ENCODE measurements around the gene TNFRSF18. TPM values are rescaled to one million over a fixed set of nuclear protein-coding genes. Genes with fewer than 3 reads are reported as not detected.
"Not testable (repeated sequence)": the region's sequence is repeated elsewhere in the genome, so short reads cannot be mapped to it uniquely, and the experiment has no call there.

TNFRSF18 gene
- total RNA-seq, 2 experiments from 2014 or later = 126 to 135 TPM

DNA sequence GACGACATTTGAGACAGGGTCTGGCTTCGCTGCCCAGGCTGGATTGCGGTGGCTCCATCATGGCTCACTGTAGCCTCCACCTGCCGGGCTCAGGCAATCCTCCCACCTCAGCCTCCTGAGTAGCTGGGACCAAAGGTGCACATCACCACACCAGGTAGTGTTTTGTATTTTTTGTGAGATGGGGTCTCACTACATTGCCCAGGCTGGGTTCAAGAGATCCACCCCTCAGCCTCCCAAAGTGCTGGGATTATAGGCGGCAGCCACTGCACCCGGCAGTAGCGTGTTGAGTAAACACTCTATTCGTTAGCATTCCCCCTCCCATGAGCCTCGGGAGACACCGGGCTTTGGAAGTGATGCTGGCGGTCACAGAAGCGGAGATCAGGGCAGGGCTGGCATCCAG, 46.9 kb upstream of the TNFRSF18 start:
- ChIA-PET CTCF (no interaction called here), POLR2A (no interaction called here)
- no peak overlapping the region for H3K4me3 Mint-ChIP-seq
- DNase-seq = no peak
- peaks cover 16% of the 10 kb centered on the region for H3K4me1 Mint-ChIP-seq (ENCODE audit: low read depth)
- H3K36me3 Mint-ChIP-seq (ENCODE audit: low read depth) = peaks cover 30% of the 10 kb centered on the region
- H3K27ac Mint-ChIP-seq = no peak overlapping the region
- intact Hi-C loops (cut with micrococcal nuclease) = no loop called here
- no peak for TF ChIP-seq CTCF (IDR thresholded peaks at IDR 0.05)
- no peak for ATAC-seq
- H3K27me3 Mint-ChIP-seq = no peaks in the 10 kb centered on the region
- H3K9me3 Mint-ChIP-seq = no peaks in the 10 kb centered on the region

GRCh38 chr1:1250786-1251284, 44.4 kb upstream of the TNFRSF18 start:
- Mint-ChIP-seq H3K4me1 (ENCODE audit: low read depth) (peaks cover 16% of the 10 kb centered on the region), H3K27ac (peak overlapping the region; percentile 94), H3K27me3 (no peaks in the 10 kb centered on the region), H3K9me3 (no peaks in the 10 kb centered on the region), H3K4me3 (peak overlapping the region; percentile 15), H3K36me3 (ENCODE audit: low read depth) (peaks cover 21% of the 10 kb centered on the region)
- CTCF ChIA-PET = interaction anchor here (0.7 to 3.5 kb wide), 15 partner anchors 12 to 268 kb away, joined by 3 to 50 read pairs (median 4); no protein-coding TSS in a partner anchor
- POLR2A ChIA-PET = interaction anchor here (0.6 to 1.5 kb wide), 10 partner anchors 9 to 237 kb away, joined by 3 to 6 read pairs (median 4); partner anchors contain the start of genes B3GALT6, ISG15, SDF4 and UBE2J2
- DNase-seq (peak; percentile 95), ATAC-seq (peak; percentile 95)
- TF ChIP-seq CTCF (IDR thresholded peaks at IDR 0.05) = no peak
- intact Hi-C loops (cut with micrococcal nuclease) = no loop called here

DNA sequence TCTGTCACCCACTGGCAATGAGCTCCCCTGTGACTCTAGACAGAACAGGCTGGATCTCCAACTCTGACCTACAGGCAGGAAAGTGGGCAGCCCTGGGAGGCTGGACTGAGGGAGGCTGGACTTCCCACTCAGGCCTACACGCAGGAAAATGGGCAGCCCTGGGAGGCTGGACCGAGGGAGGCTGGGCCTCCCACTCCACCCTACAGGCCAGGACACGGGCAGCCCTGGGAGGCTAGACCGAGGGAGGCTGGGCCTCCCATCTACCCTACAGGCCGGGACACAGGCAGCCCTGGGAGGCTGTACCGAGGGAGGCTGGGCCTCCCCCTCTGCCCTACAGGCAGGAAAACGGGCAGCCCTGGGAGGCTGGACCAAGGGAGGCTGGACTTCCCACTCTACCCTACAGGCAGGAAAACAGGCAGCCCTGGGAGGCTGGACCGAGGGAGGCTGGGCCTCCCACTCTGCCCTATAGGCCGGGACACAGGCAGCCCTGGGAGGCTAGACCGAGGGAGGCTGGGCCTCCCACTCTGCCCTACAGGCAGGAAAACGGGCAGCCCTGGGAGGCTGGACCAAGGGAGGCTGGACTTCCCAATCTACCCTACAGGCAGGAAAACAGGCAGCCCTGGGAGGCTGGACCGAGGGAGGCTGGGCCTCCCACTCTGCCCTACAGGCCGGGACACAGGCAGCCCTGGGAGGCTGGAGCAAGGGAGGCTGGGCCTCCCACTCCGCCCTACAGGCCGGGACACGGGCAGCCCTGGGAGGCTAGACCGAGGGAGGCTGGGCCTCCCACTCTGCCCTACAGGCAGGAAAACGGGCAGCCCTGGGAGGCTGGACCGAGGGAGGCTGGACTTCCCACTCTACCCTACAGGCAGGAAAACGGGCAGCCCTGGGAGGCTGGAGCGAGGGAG, 41.9 kb upstream of the TNFRSF18 start:
- H3K4me3 Mint-ChIP-seq; H3K9me3 Mint-ChIP-seq; H3K27ac Mint-ChIP-seq; DNase-seq; H3K27me3 Mint-ChIP-seq; intact Hi-C loops (cut with micrococcal nuclease); POLR2A ChIA-PET; CTCF ChIA-PET; ATAC-seq: not testable (repeated sequence)
- peaks cover 15% of the 10 kb centered on the region for H3K36me3 Mint-ChIP-seq (ENCODE audit: low read depth)
- peaks cover 16% of the 10 kb centered on the region for H3K4me1 Mint-ChIP-seq (ENCODE audit: low read depth)

GRCh38 chr1:1247341-1247913, 41.0 kb upstream of the TNFRSF18 start:
- Mint-ChIP-seq H3K27me3 (no peaks in the 10 kb centered on the region), H3K9me3 (no peaks in the 10 kb centered on the region), H3K4me1 (ENCODE audit: low read depth) (peaks cover 16% of the 10 kb centered on the region), H3K27ac (no peak overlapping the region), H3K36me3 (ENCODE audit: low read depth) (peaks cover 8% of the 10 kb centered on the region), H3K4me3 (no peak overlapping the region)
- no peak for DNase-seq
- no peak for TF ChIP-seq CTCF (IDR thresholded peaks at IDR 0.05)
- intact Hi-C loops (cut with micrococcal nuclease) = no loop called here
- CTCF ChIA-PET = interaction anchor here (1.4 kb wide), 1 partner anchor 16 kb away, joined by 3 read pairs; no protein-coding TSS in a partner anchor
- no peak for ATAC-seq
- POLR2A ChIA-PET = interaction anchor here (1.6 kb wide), 1 partner anchor 16 kb away, joined by 5 read pairs; the partner anchor contains the start of gene SDF4

DNA sequence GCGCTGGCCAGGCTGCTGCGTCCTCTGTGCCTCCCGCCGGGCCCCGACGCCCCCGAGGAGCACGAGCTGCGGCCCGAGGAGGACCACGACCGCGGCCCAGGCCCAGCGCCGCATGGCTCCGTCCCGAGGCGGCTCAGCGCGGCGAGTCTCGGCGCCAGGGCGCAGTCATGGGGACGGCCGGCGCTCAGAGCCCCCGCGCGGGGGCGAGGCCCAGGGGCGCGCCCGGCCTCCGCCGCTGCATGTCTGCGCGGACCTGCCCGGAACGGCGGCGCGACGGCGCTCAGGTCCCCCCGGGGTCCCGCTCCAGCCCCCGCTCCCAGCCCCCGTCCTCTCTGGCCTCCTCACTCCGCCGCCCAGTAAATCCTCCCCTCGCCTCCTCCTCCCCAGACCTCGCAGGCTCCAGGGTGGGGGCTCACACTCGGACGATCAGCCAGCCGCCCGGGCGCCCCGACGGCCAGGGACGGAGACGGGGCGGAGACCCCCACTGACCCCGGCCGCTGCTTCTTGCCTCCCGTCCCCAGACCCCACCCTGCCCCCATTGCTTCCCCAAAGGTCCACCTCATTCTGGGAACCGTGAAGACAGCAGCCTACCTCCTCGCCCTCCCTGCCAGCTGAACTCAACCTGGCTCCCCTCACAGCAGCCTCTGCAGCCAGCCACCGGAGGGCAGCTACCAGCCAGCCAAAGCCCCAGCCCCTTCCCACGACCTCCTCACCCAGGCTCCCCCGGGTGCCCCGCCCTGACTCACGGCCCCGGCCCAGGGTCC, 40.4 kb upstream of the TNFRSF18 start, which contains the start of gene C1QTNF12:
Gene C1QTNF12, minus strand, starts transcription at position 146 of the 764 bp plus-strand sequence. Its CDS starts 32 bp downstream, at position 114.
- Mint-ChIP-seq H3K4me1 (ENCODE audit: low read depth) (peaks cover 16% of the 10 kb centered on the region), H3K9me3 (no peaks in the 10 kb centered on the region), H3K36me3 (ENCODE audit: low read depth) (peaks cover 4% of the 10 kb centered on the region), H3K27me3 (no peaks in the 10 kb centered on the region), H3K27ac (no peak within 1 kb of the TSS), H3K4me3 (no peak within 1 kb of the TSS)
- TF ChIP-seq CTCF (IDR thresholded peaks at IDR 0.05) = no peak
- intact Hi-C loops (cut with micrococcal nuclease) = no loop called here
- POLR2A ChIA-PET = interaction anchor here (1.0 to 1.6 kb wide), 2 partner anchors 15 to 20 kb away, joined by 3 to 5 read pairs; partner anchors contain the start of gene SDF4
- ATAC-seq (no peak), DNase-seq (no peak)
- CTCF ChIA-PET = interaction anchor here (0.7 to 1.4 kb wide), 2 partner anchors 16 to 124 kb away, joined by 3 read pairs; no protein-coding TSS in a partner anchor

All from activated CD8-positive, alpha-beta T cell treated with anti-CD3 and anti-CD28 coated beads for 36 hours (primary cell).